Osteoblast (primary cell): ENCODE results near the gene ZNF808. TPM values are rescaled to one million over a fixed set of nuclear protein-coding genes. Genes with fewer than 3 reads are reported as not detected.
"Not testable (repeated sequence)": the region's sequence is repeated elsewhere in the genome, so short reads cannot be mapped to it uniquely, and the experiment has no call there.

Experiments
- DNase-seq: peaks from one replicate; pipeline ENCODE4 v3.0.0; 2011; ENCODE audit warnings: low spot score, mixed read lengths; ENCODE audit not compliant: insufficient read length; ENCODE audit errors: missing footprints
- H2AFZ ChIP-seq: 2 replicates; pipeline ENCODE4 v1.6.0; 2011; ENCODE audit warnings: mild to moderate bottlenecking, low read length
- H3K27ac ChIP-seq: 2 replicates; pipeline ENCODE4 v1.5.1; 2011; ENCODE audit warnings: mild to moderate bottlenecking, low read depth, low read length, moderate library complexity
- H3K27me3 ChIP-seq: 2 replicates; pipeline ENCODE4 v1.6.0; 2012; ENCODE audit warnings: mild to moderate bottlenecking, control low read depth, inconsistent platforms, low read length, moderate library complexity; ENCODE audit not compliant: insufficient read depth
- H3K36me3 ChIP-seq: 2 replicates; pipeline ENCODE4 v1.5.1; 2011; ENCODE audit warnings: mild to moderate bottlenecking, low read length, control low read depth, moderate library complexity; ENCODE audit not compliant: insufficient read depth
- H3K4me1 ChIP-seq: 2 replicates; pipeline ENCODE4 v1.5.1; 2011; ENCODE audit warnings: mild to moderate bottlenecking, low read length, control low read depth, moderate library complexity; ENCODE audit not compliant: insufficient read depth
- H3K4me2 ChIP-seq: 2 replicates; pipeline ENCODE4 v1.6.0; 2011; ENCODE audit warnings: mild to moderate bottlenecking, low read length; ENCODE audit not compliant: insufficient read depth
- H3K4me3 ChIP-seq: fragments of 200-600 bp; sonication (generic); 3 replicates; pipeline ENCODE4 v1.5.1; 2012; ENCODE audit warnings: mild to moderate bottlenecking, low read length, inconsistent platforms; ENCODE audit not compliant: insufficient read depth
- H3K79me2 ChIP-seq: 2 replicates; pipeline ENCODE4 v1.6.0; 2012; ENCODE audit warnings: mild to moderate bottlenecking, low read length, control low read depth, inconsistent platforms; ENCODE audit not compliant: insufficient read depth
- H3K9me3 ChIP-seq: 2 replicates; pipeline ENCODE4 v1.5.1; 2011; ENCODE audit warnings: low read depth, low read length, control low read depth
- H4K20me1 ChIP-seq: 2 replicates; pipeline ENCODE4 v1.6.0; 2012; ENCODE audit warnings: mild to moderate bottlenecking, low read length, control low read depth; ENCODE audit not compliant: insufficient read depth
- total RNA-seq: library from RNA; depleted of rRNA; stranded (reverse); fragments of >200 nt; gene quantifications from 2 replicates; pipeline ENCODE4 v1.2.3, GENCODE V29; 2012
- TF ChIP-seq, protein P1 (sequence below): IDR thresholded peaks from 2 replicates; pipeline ENCODE4 v1.5.1; 2011; ENCODE audit warnings: mild to moderate bottlenecking, low read depth, low read length, moderate library complexity; ENCODE audit errors: extremely low read depth

The ZNF808 gene
- total RNA-seq, 1 donor: 17.0 TPM

- Histone ChIP-seq H4K20me1 (no peaks in the 10 kb centered on the region), H3K4me1 (no peaks in the 10 kb centered on the region), H3K36me3 (peaks cover 4% of the 10 kb centered on the region), H3K4me2 (no peak overlapping the region), H3K27me3 (no peaks in the 10 kb centered on the region), H3K4me3 (no peak overlapping the region), H2AFZ (no peak overlapping the region), H3K27ac (no peak overlapping the region), H3K9me3 (no peaks in the 10 kb centered on the region), H3K79me2 (peaks cover 24% of the 10 kb centered on the region)
- TF ChIP-seq, protein P1, sequence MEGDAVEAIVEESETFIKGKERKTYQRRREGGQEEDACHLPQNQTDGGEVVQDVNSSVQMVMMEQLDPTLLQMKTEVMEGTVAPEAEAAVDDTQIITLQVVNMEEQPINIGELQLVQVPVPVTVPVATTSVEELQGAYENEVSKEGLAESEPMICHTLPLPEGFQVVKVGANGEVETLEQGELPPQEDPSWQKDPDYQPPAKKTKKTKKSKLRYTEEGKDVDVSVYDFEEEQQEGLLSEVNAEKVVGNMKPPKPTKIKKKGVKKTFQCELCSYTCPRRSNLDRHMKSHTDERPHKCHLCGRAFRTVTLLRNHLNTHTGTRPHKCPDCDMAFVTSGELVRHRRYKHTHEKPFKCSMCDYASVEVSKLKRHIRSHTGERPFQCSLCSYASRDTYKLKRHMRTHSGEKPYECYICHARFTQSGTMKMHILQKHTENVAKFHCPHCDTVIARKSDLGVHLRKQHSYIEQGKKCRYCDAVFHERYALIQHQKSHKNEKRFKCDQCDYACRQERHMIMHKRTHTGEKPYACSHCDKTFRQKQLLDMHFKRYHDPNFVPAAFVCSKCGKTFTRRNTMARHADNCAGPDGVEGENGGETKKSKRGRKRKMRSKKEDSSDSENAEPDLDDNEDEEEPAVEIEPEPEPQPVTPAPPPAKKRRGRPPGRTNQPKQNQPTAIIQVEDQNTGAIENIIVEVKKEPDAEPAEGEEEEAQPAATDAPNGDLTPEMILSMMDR: no peak
- no peak for DNase-seq
These were observed 5.0 kb downstream of the ZNF808 start for GRCh38 chr19:52532480-52532879.

DNA sequence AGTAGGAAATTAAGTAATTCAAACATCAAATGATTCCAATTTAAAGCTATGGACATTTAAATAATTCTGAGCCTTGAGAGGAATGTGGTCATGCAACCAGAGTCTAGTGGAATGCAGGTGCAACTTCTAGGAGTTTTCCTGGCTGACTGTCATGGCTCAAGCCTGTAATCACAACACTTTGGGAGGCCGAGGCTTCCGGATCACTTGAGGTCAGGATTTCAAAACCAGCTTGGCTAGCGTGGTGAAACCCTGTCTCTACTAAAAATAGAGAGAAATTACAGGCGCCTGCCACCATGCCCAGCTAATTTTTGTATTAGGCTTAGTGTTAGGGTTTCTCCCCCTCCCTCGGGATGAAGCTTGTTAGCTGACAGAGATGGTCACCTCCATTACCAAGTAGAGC lies 6.4 kb downstream of the ZNF808 start:
- TF ChIP-seq, protein P1: no peak
- Histone ChIP-seq H3K79me2 (peaks cover 10% of the 10 kb centered on the region), H4K20me1 (no peaks in the 10 kb centered on the region), H3K9me3 (no peaks in the 10 kb centered on the region), H3K27ac (no peak overlapping the region), H3K4me3 (no peak overlapping the region), H2AFZ (no peak overlapping the region), H3K36me3 (peaks cover 4% of the 10 kb centered on the region), H3K4me1 (no peaks in the 10 kb centered on the region), H3K4me2 (no peak overlapping the region), H3K27me3 (no peaks in the 10 kb centered on the region)
- DNase-seq: no peak

GRCh38 chr19:52535385-52535770 lies 7.9 kb downstream of the ZNF808 start:
- peaks cover 11% of the 10 kb centered on the region for H3K79me2 ChIP-seq
- H3K4me1 ChIP-seq, H3K27me3 ChIP-seq, H3K36me3 ChIP-seq, H3K9me3 ChIP-seq, H3K27ac ChIP-seq, DNase-seq, H4K20me1 ChIP-seq: not testable (repeated sequence)
- H3K4me2 ChIP-seq: peak overlapping the region; percentile 87
- H3K4me3 ChIP-seq: peak overlapping the region; percentile 72
- peak overlapping the region; percentile 46 for H2AFZ ChIP-seq

DNA sequence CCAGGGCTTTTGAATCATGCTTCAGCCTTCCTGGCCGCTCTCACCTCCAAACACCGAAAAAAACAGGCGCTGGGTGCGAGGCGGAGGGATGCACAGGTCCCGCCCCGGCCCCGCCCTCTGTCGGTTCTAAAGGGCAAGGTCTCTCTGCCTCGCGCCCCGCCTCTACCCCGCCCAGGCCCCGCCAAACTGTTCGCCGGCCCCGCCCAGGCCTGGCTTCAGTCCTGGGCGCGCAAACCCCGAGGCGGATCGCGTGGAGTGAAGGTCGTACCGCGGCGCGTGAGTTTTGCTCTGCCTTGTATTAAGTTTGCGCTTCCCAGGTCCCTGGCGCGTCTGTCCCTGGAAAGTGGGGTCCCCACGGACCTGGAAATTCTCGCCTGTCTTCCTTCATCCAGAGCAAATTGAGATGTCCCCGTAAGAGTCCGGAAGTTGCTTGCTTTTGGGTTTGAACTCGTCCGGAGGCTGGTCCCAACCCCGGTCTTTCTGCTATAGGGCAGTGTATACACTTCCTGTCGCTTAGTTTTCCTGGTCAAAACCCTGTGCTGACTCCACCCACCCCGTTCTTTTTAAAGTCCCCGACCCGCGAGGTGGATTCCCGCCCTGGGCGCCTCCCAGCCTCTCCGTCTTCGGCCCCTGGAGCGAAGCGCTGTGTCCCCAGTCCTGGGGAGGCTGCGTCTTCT lies 8.4 kb downstream of the ZNF808 start:
- Histone ChIP-seq H3K79me2 (peaks cover 8% of the 10 kb centered on the region), H3K9me3 (no peaks in the 10 kb centered on the region), H4K20me1 (no peaks in the 10 kb centered on the region), H3K27ac (no peak overlapping the region), H2AFZ (peak overlapping the region; percentile 79), H3K4me3 (peak overlapping the region; percentile 72), H3K4me1 (no peaks in the 10 kb centered on the region), H3K27me3 (no peaks in the 10 kb centered on the region), H3K36me3 (peaks cover 4% of the 10 kb centered on the region), H3K4me2 (peak overlapping the region; percentile 87)
- TF ChIP-seq, protein P1: no peak
- peak; percentile 82 for DNase-seq
